ENCODE measurements around the gene ZNF354C. TPM values are rescaled to one million over a fixed set of nuclear protein-coding genes. Genes with fewer than 3 reads are reported as not detected.
"Not testable (repeated sequence)": the region's sequence is repeated elsewhere in the genome, so short reads cannot be mapped to it uniquely, and the experiment has no call there.

ZNF354C gene
- total RNA-seq, 2 donors from 2014 or later = 8.3 to 12.5 TPM

GRCh38 chr5:179079165-179079987, 19.2 kb downstream of the ZNF354C start:
- Mint-ChIP-seq H3K36me3 (ENCODE audit: insufficient read depth in 2 of 2) (peaks cover 52 to 77% of the 10 kb centered on the region in 2 donors), H3K27me3 (ENCODE audit: low read depth) (no peaks in the 10 kb centered on the region), H3K27ac (no peak overlapping the region), H3K4me1 (ENCODE audit: low read depth) (no peaks in the 10 kb centered on the region), H3K9me3 (peaks cover 34 to 39% of the 10 kb centered on the region in 2 donors), H3K4me3 (no peak overlapping the region)
- DNase-seq (no peak), ATAC-seq (replicated peaks in 1 of 2) (no peak)

- Mint-ChIP-seq H3K27me3 (ENCODE audit: low read depth) (no peaks in the 10 kb centered on the region), H3K9me3 (peaks cover 33 to 39% of the 10 kb centered on the region in 2 donors), H3K27ac (no peak overlapping the region), H3K4me3 (no peak overlapping the region), H3K4me1 (ENCODE audit: low read depth) (no peaks in the 10 kb centered on the region), H3K36me3 (ENCODE audit: insufficient read depth in 2 of 2) (peaks cover 52 to 76% of the 10 kb centered on the region in 2 donors)
- ATAC-seq (replicated peaks in 1 of 2) (no peak), DNase-seq (no peak)
These were observed 20.6 kb downstream of the ZNF354C start for GRCh38 chr5:179080724-179081123.

GRCh38 chr5:179089502-179089901, 29.3 kb downstream of the ZNF354C start:
- H3K27me3 Mint-ChIP-seq (ENCODE audit: low read depth) = no peaks in the 10 kb centered on the region
- DNase-seq (no peak), ATAC-seq (replicated peaks in 1 of 2) (no peak)
- H3K4me3 Mint-ChIP-seq = no peak overlapping the region
- no peaks in the 10 kb centered on the region for H3K4me1 Mint-ChIP-seq (ENCODE audit: low read depth)
- peaks cover 20 to 40% of the 10 kb centered on the region in 2 donors for H3K9me3 Mint-ChIP-seq
- peaks cover 22 to 32% of the 10 kb centered on the region in 2 donors for H3K36me3 Mint-ChIP-seq (ENCODE audit: insufficient read depth in 2 of 2)
- H3K27ac Mint-ChIP-seq = no peak overlapping the region

- not testable (repeated sequence) for H3K4me1 Mint-ChIP-seq (ENCODE audit: low read depth); DNase-seq; ATAC-seq (replicated peaks in 1 of 2); H3K27ac Mint-ChIP-seq; H3K27me3 Mint-ChIP-seq (ENCODE audit: low read depth); H3K9me3 Mint-ChIP-seq; H3K4me3 Mint-ChIP-seq
- H3K36me3 Mint-ChIP-seq (ENCODE audit: insufficient read depth in 2 of 2) = peaks cover 8 to 16% of the 10 kb centered on the region in 2 donors
These were observed 41.1 kb downstream of the ZNF354C start for GRCh38 chr5:179101282-179101681.

- DNase-seq (no peak), ATAC-seq (replicated peaks in 1 of 2) (no peak)
- no peak overlapping the region for H3K4me3 Mint-ChIP-seq
- peaks cover 2 to 10% of the 10 kb centered on the region in 2 donors for H3K36me3 Mint-ChIP-seq (ENCODE audit: insufficient read depth in 2 of 2)
- no peak overlapping the region for H3K27ac Mint-ChIP-seq
- H3K27me3 Mint-ChIP-seq (ENCODE audit: low read depth) = no peaks in the 10 kb centered on the region
- no peaks in the 10 kb centered on the region for H3K4me1 Mint-ChIP-seq (ENCODE audit: low read depth)
- H3K9me3 Mint-ChIP-seq = peaks cover 16 to 18% of the 10 kb centered on the region in 2 donors
These were observed 50.4 kb downstream of the ZNF354C start for GRCh38 chr5:179110528-179110927.

- peaks cover 2 to 12% of the 10 kb centered on the region in 2 donors for H3K36me3 Mint-ChIP-seq (ENCODE audit: insufficient read depth in 2 of 2)
- H3K4me3 Mint-ChIP-seq = no peak overlapping the region
These were observed 51.4 kb downstream of the ZNF354C start for GRCh38 chr5:179111267-179112207.

GRCh38 chr5:179112469-179113142, 52.4 kb downstream of the ZNF354C start:
- Mint-ChIP-seq H3K4me1 (ENCODE audit: low read depth) (no peaks in the 10 kb centered on the region), H3K27ac (no peak overlapping the region), H3K36me3 (ENCODE audit: insufficient read depth in 2 of 2) (peaks cover 2 to 8% of the 10 kb centered on the region in 2 donors), H3K4me3 (no peak overlapping the region), H3K27me3 (ENCODE audit: low read depth) (no peaks in the 10 kb centered on the region), H3K9me3 (peaks cover 18 to 21% of the 10 kb centered on the region in 2 donors)
- DNase-seq = no peak
- ATAC-seq (replicated peaks in 1 of 2) = no peak

More at GRCh38 chr5:179111267-179112207, 51.4 kb downstream of the ZNF354C start:
- Mint-ChIP-seq H3K27ac (no peak overlapping the region), H3K27me3 (ENCODE audit: low read depth) (no peaks in the 10 kb centered on the region), H3K4me1 (ENCODE audit: low read depth) (no peaks in the 10 kb centered on the region), H3K9me3 (peaks cover 18 to 21% of the 10 kb centered on the region in 2 donors)
- no peak for ATAC-seq (replicated peaks in 1 of 2)
- DNase-seq = no peak

- no peaks in the 10 kb centered on the region for H3K27me3 Mint-ChIP-seq (ENCODE audit: low read depth)
- DNase-seq (no peak), ATAC-seq (replicated peaks in 1 of 2) (no peak)
- peaks cover 16 to 19% of the 10 kb centered on the region in 2 donors for H3K9me3 Mint-ChIP-seq
- no peak overlapping the region for H3K4me3 Mint-ChIP-seq
- H3K27ac Mint-ChIP-seq = no peak overlapping the region
- peaks cover 2 to 7% of the 10 kb centered on the region in 2 donors for H3K36me3 Mint-ChIP-seq (ENCODE audit: insufficient read depth in 2 of 2)
- no peaks in the 10 kb centered on the region for H3K4me1 Mint-ChIP-seq (ENCODE audit: low read depth)
These were observed 53.0 kb downstream of the ZNF354C start for GRCh38 chr5:179113143-179113530.

- peaks cover 0 to 5% of the 10 kb centered on the region in 2 donors for H3K36me3 Mint-ChIP-seq (ENCODE audit: insufficient read depth in 2 of 2)
- DNase-seq (no peak), ATAC-seq (replicated peaks in 1 of 2) (no peak)
- no peak overlapping the region for H3K4me3 Mint-ChIP-seq
- peaks cover 12 to 19% of the 10 kb centered on the region in 2 donors for H3K9me3 Mint-ChIP-seq
- H3K27me3 Mint-ChIP-seq (ENCODE audit: low read depth) = no peaks in the 10 kb centered on the region
- no peaks in the 10 kb centered on the region for H3K4me1 Mint-ChIP-seq (ENCODE audit: low read depth)
- H3K27ac Mint-ChIP-seq = no peak overlapping the region
These were observed 53.9 kb downstream of the ZNF354C start for GRCh38 chr5:179113945-179114641.

GRCh38 chr5:179114756-179115155, 54.6 kb downstream of the ZNF354C start:
- DNase-seq = no peak
- H3K36me3 Mint-ChIP-seq (ENCODE audit: insufficient read depth in 2 of 2) = peaks cover 0 to 5% of the 10 kb centered on the region in 2 donors
- no peak overlapping the region for H3K4me3 Mint-ChIP-seq
- no peaks in the 10 kb centered on the region for H3K4me1 Mint-ChIP-seq (ENCODE audit: low read depth)
- peaks cover 12 to 19% of the 10 kb centered on the region in 2 donors for H3K9me3 Mint-ChIP-seq
- H3K27ac Mint-ChIP-seq = no peak overlapping the region
- H3K27me3 Mint-ChIP-seq (ENCODE audit: low read depth) = no peaks in the 10 kb centered on the region
- no peak for ATAC-seq (replicated peaks in 1 of 2)

- DNase-seq (no peak), ATAC-seq (replicated peaks in 1 of 2) (no peak)
- peaks cover 12 to 21% of the 10 kb centered on the region in 2 donors for H3K9me3 Mint-ChIP-seq
- no peak overlapping the region for H3K4me3 Mint-ChIP-seq
- no peak overlapping the region for H3K27ac Mint-ChIP-seq
- H3K4me1 Mint-ChIP-seq (ENCODE audit: low read depth) = no peaks in the 10 kb centered on the region
- H3K36me3 Mint-ChIP-seq (ENCODE audit: insufficient read depth in 2 of 2) = peaks cover 3 to 10% of the 10 kb centered on the region in 2 donors
- H3K27me3 Mint-ChIP-seq (ENCODE audit: low read depth) = no peaks in the 10 kb centered on the region
These were observed 55.1 kb downstream of the ZNF354C start for GRCh38 chr5:179115307-179115706.

- Mint-ChIP-seq H3K27me3 (ENCODE audit: low read depth) (no peaks in the 10 kb centered on the region), H3K4me3 (no peak overlapping the region), H3K36me3 (ENCODE audit: insufficient read depth in 2 of 2) (peaks cover 3 to 10% of the 10 kb centered on the region in 2 donors), H3K4me1 (ENCODE audit: low read depth) (no peaks in the 10 kb centered on the region), H3K27ac (no peak overlapping the region), H3K9me3 (peaks cover 12 to 21% of the 10 kb centered on the region in 2 donors)
- no peak for DNase-seq
- no peak for ATAC-seq (replicated peaks in 1 of 2)
These were observed 55.8 kb downstream of the ZNF354C start for GRCh38 chr5:179115845-179116524.

All from activated T-cell treated with anti-CD3 and anti-CD28 coated beads, Interleukin-2, amount 50 U/mL, for 72 hours (primary cell).